Measurements from ENCODE around the gene MYO19. TPM values are rescaled to one million over a fixed set of nuclear protein-coding genes. Genes with fewer than 3 reads are reported as not detected.

The MYO19 gene
- polyA plus RNA-seq (ENCODE audit: insufficient read length in 10 of 10): 10 to 100 TPM; 19.5 to 49.0 (median 27.1) TPM
- long read RNA-seq, donor 1, partial matches to known transcripts: 0 of 1 reads
- long read RNA-seq, donor 1, other reads (novel, unspliced or antisense): 0 of 1 reads
- long read RNA-seq, donor 2, partial matches to known transcripts: 107 of 117 reads
- long read RNA-seq, donor 2, other reads (novel, unspliced or antisense): 9 of 117 reads
- long read RNA-seq, donor 3: 0 reads
- long read RNA-seq, donor 4, full-length matches to known transcripts: 1 of 1 reads
- long read RNA-seq, donor 4, partial matches to known transcripts: 0 of 1 reads
- long read RNA-seq, donor 4, other reads (novel, unspliced or antisense): 0 of 1 reads
- long read RNA-seq, donor 5, partial matches to known transcripts: 0 of 6 reads
- long read RNA-seq, donor 5, other reads (novel, unspliced or antisense): 0 of 6 reads
- long read RNA-seq, donor 6, partial matches to known transcripts: 97 of 173 reads
- long read RNA-seq, donor 6, other reads (novel, unspliced or antisense): 73 of 173 reads
- long read RNA-seq, donor 7, partial matches to known transcripts: 6 of 52 reads
- long read RNA-seq, donor 7, other reads (novel, unspliced or antisense): 43 of 52 reads
- long read RNA-seq, donor 8, full-length matches to known transcripts: 2 of 2 reads
- long read RNA-seq, donor 8, partial matches to known transcripts: 0 of 2 reads
- long read RNA-seq, donor 8, other reads (novel, unspliced or antisense): 0 of 2 reads
- long read RNA-seq, donor 9: 0 reads

GRCh38 chr17:36534840-36535668 lies at the start of gene MYO19, which contains the start of gene PIGW:
Gene MYO19, minus strand, starts transcription at chr17:36534868. Its CDS starts 2,330 bp downstream, at chr17:36532538.
Gene PIGW, plus strand, starts transcription at chr17:36534987. Its CDS starts 2,115 bp downstream, at chr17:36537102.
- peak; percentile 85 to 97 (median 92) for DNase-seq

- no peak for DNase-seq
Observed at GRCh38 chr17:36583787-36584186, 49.1 kb upstream of the MYO19 start.

GRCh38 chr17:36578671-36579070 lies 44.0 kb upstream of the MYO19 start:
- DNase-seq: no peak

GRCh38 chr17:36576793-36577192 lies 42.1 kb upstream of the MYO19 start:
- DNase-seq: no peak

GRCh38 chr17:36575028-36575427 lies 40.4 kb upstream of the MYO19 start:
- no peak for DNase-seq

GRCh38 chr17:36566081-36566480 lies 31.4 kb upstream of the MYO19 start:
- no peak for DNase-seq

- no peak for DNase-seq
Observed at GRCh38 chr17:36553459-36553858, 18.8 kb upstream of the MYO19 start.

- DNase-seq: no peak
Observed at GRCh38 chr17:36550491-36551417, 16.1 kb upstream of the MYO19 start.

- no peak for DNase-seq
Observed at GRCh38 chr17:36547776-36548175, 13.1 kb upstream of the MYO19 start.

- no peak for DNase-seq
Observed at GRCh38 chr17:36546418-36547093, 11.9 kb upstream of the MYO19 start.

- peak; percentile 96 to 98 (median 97) for DNase-seq
Observed at GRCh38 chr17:36545465-36546417, 11.1 kb upstream of the MYO19 start.

GRCh38 chr17:36545077-36545464 lies 10.4 kb upstream of the MYO19 start:
- DNase-seq: no peak

- DNase-seq: peak; percentile 94 to 97 (median 94)
Observed at GRCh38 chr17:36544307-36545076, 9.8 kb upstream of the MYO19 start, which contains the start of gene GGNBP2. Gene GGNBP2, plus strand, starts transcription at chr17:36544919. Its CDS starts 806 bp downstream, at chr17:36545725.

- peak; percentile 34 to 79 (median 51) for DNase-seq
Observed at GRCh38 chr17:36544044-36544306, 9.3 kb upstream of the MYO19 start.

- no peak for DNase-seq
Observed at GRCh38 chr17:36542755-36543154, 8.1 kb upstream of the MYO19 start.

- no peak for DNase-seq
Observed at GRCh38 chr17:36540696-36541095, 6.0 kb upstream of the MYO19 start.

GRCh38 chr17:36535669-36536081 lies 1.0 kb upstream of the MYO19 start:
- no peak for DNase-seq
